GM19023 (cell line): ENCODE data around the gene SLC4A8.

Experiments
- ATAC-seq: cut with Tn5 transposase; IDR thresholded peaks from one replicate; pipeline ENCODE4 v1.9.1; 2021; ENCODE audit warnings: mild to moderate bottlenecking, moderate library complexity; ENCODE audit not compliant: unreplicated experiment

Gene SLC4A8

GRCh38 chr12:51521554-51522276 is 97.1 kb downstream of the SLC4A8 start:
- ATAC-seq, result no peak

- no peak for ATAC-seq
Observed at GRCh38 chr12:51522696-51523095, 98.1 kb downstream of the SLC4A8 start.

GRCh38 chr12:51524386-51524901 is 99.8 kb downstream of the SLC4A8 start:
- ATAC-seq, result no peak

- ATAC-seq, result no peak
Observed at GRCh38 chr12:51525518-51525917, 100.9 kb downstream of the SLC4A8 start.

GRCh38 chr12:51527966-51528365 is 103.3 kb downstream of the SLC4A8 start:
- no peak for ATAC-seq

- ATAC-seq, result no peak
Observed at GRCh38 chr12:51528852-51529650, 104.4 kb downstream of the SLC4A8 start.

- ATAC-seq, result no peak
Observed at GRCh38 chr12:51529651-51529970, 105.0 kb downstream of the SLC4A8 start.

- no peak for ATAC-seq
Observed at GRCh38 chr12:51530208-51530607, 105.6 kb downstream of the SLC4A8 start.

GRCh38 chr12:51531284-51531977 is 106.8 kb downstream of the SLC4A8 start:
- ATAC-seq, result no peak

GRCh38 chr12:51531978-51532497 is 107.4 kb downstream of the SLC4A8 start:
- no peak for ATAC-seq

- ATAC-seq, result no peak
Observed at GRCh38 chr12:51533799-51534198, 109.2 kb downstream of the SLC4A8 start.

- no peak for ATAC-seq
Observed at GRCh38 chr12:51534216-51535074, 109.8 kb downstream of the SLC4A8 start.

- ATAC-seq, result no peak
Observed at GRCh38 chr12:51536159-51536558, 111.5 kb downstream of the SLC4A8 start.

- no peak for ATAC-seq
Observed at GRCh38 chr12:51538149-51538548, 113.5 kb downstream of the SLC4A8 start.

GRCh38 chr12:51538599-51538998 is 114.0 kb downstream of the SLC4A8 start:
- no peak for ATAC-seq

- no peak for ATAC-seq
Observed at GRCh38 chr12:51540996-51541395, 116.4 kb downstream of the SLC4A8 start.

GRCh38 chr12:51546097-51546496 is 121.5 kb downstream of the SLC4A8 start:
- ATAC-seq, result no peak

- ATAC-seq, result no peak
Observed at GRCh38 chr12:51547606-51548005, 123.0 kb downstream of the SLC4A8 start.

- no peak for ATAC-seq
Observed at GRCh38 chr12:51548241-51548640, 123.6 kb downstream of the SLC4A8 start.

GRCh38 chr12:51549637-51550036 is 125.0 kb downstream of the SLC4A8 start:
- no peak for ATAC-seq
